SU-DHL-6 (cell line): Measurements from ENCODE around the gene GSK3A.

Experiments
- CTCF ChIP-seq: fragments of 200-600 bp; sonication (generic); IDR thresholded peaks from one replicate; pipeline ENCODE4 v1.5.1; 2017; ENCODE audit warnings: antibody characterized with exemption, mild to moderate bottlenecking, low read length, moderate library complexity; ENCODE audit not compliant: insufficient read depth, poor library complexity, severe bottlenecking
- EZH2phosphoT487 ChIP-seq: fragments of 200-600 bp; sonication (generic), shearing (Covaris generic); conservative IDR thresholded peaks from 2 replicates; pipeline ENCODE4 v1.6.1; 2018; ENCODE audit warnings: mild to moderate bottlenecking, antibody characterized with exemption, low read length, moderate library complexity, mixed read lengths

GRCh38 chr19:42193706-42194105 is 48.7 kb downstream of the GSK3A start:
- TF ChIP-seq CTCF: no peak
- TF ChIP-seq EZH2phosphoT487: no peak
